HCT116 (cell line): ENCODE results near the gene LYRM4. TPM values are rescaled to one million over a fixed set of nuclear protein-coding genes. Genes with fewer than 3 reads are reported as not detected.

ENCODE experiments used
- ATAC-seq: fragments of 200-7000 bp; cut with Tn5 transposase; 2 replicates; pipeline ENCODE4 v1.9.1; 2020; ENCODE audit warnings: mild to moderate bottlenecking, moderate library complexity
- BruUV-seq: library from RNA; stranded (reverse); fragments of 400-500 nt; replicated peaks from 2 replicates; lab custom pipeline; 2021; lab: Mats Ljungman, UMichigan
- CTCF ChIA-PET: fragments of 300-600 bp; sonication (Branson Sonifier 250); formaldehyde crosslinking; loops from one replicate; lab custom pipeline; 2021; ENCODE audit warnings: antibody characterized with exemption; lab: Charles Lee
- POLR2A ChIA-PET: fragments of 300-600, 350-600 bp; sonication (Branson Sonifier 250); formaldehyde crosslinking; loops from one replicate; lab custom pipeline; 2021; ENCODE audit warnings: antibody characterized with exemption; lab: Charles Lee
- RAD21 ChIA-PET, 2 experiments: fragments of 300-600 bp; sonication (Branson Sonifier 250); formaldehyde crosslinking; loops; one replicate each; lab custom pipeline; 2023; ENCODE audit warnings: low total read pairs in 2 of 2; ENCODE audit not compliant: uncharacterized antibody in 2 of 2, unreplicated experiment in 2 of 2, low non-redundant PET in 1 of 2; lab: Charles Lee
- DNase-seq: peaks from one replicate; pipeline ENCODE4 v3.0.0-alpha.2; 2010; ENCODE audit warnings: low read depth, low spot score
- H2AFZ ChIP-seq: fragments of 200-600 bp; shearing (Covaris generic), sonication (generic); 2 replicates; pipeline ENCODE4 v1.6.1; 2017; ENCODE audit warnings: low read depth, mixed run types, mixed read lengths, antibody characterized with exemption, low read length; ENCODE audit not compliant: poor library complexity, severe bottlenecking
- H3K27ac ChIP-seq: 2 replicates; pipeline ENCODE4 v1.5.1; 2012; ENCODE audit warnings: low read depth, low read length
- H3K27me3 ChIP-seq: fragments of 200-600 bp; sonication (generic); 2 replicates; pipeline ENCODE4 v1.6.1; 2016; ENCODE audit warnings: mixed run types, low read length, mixed read lengths; ENCODE audit not compliant: insufficient read depth
- H3K36me3 ChIP-seq, 2 experiments: fragments of 200-500 bp in 1 of 2; fragments of 200-600 bp in 1 of 2; sonication (Bioruptor generic) in 1 of 2; sonication (generic) in 1 of 2; 2 replicates each; pipeline versions ENCODE4 v1.5.1 to v1.6.1; 2014 to 2016; ENCODE audit warnings: low read length in 2 of 2, inconsistent platforms in 1 of 2, mixed read lengths in 1 of 2, mixed run types in 1 of 2; ENCODE audit not compliant: insufficient read depth in 2 of 2, control insufficient read depth in 1 of 2
- H3K4me1 ChIP-seq, 2 experiments: fragments of 200-600 bp in 1 of 2; sonication (generic) in 1 of 2; 2 replicates each; pipeline versions ENCODE4 v1.5.1 to v1.6.1; 2012 to 2017; ENCODE audit warnings: low read length in 2 of 2, inconsistent platforms in 1 of 2, mild to moderate bottlenecking in 1 of 2, mixed read lengths in 1 of 2, mixed run types in 1 of 2, moderate library complexity in 1 of 2; ENCODE audit not compliant: insufficient read depth in 2 of 2, control insufficient read depth in 1 of 2
- H3K4me2 ChIP-seq: fragments of 200-600 bp; sonication (generic); 2 replicates; pipeline ENCODE4 v1.6.1; 2017; ENCODE audit warnings: mixed run types, low read length, mixed read lengths
- H3K4me3 ChIP-seq, 2 experiments: fragments of 200-600 bp in 1 of 2; sonication (generic) in 1 of 2; replicated peaks in 1 of 2; 2 replicates each; pipeline ENCODE4 v1.5.1; 2011 to 2016; ENCODE audit warnings: low read length in 2 of 2, control low read depth in 1 of 2, low read depth in 1 of 2, mild to moderate bottlenecking in 1 of 2, mixed read lengths in 1 of 2, mixed run types in 1 of 2
- H3K79me2 ChIP-seq: fragments of 200-600 bp; sonication (generic); 2 replicates; pipeline ENCODE4 v1.6.1; 2017; ENCODE audit warnings: mild to moderate bottlenecking, mixed run types, low read length, moderate library complexity, mixed read lengths; ENCODE audit not compliant: insufficient read depth
- H3K9ac ChIP-seq: fragments of 200-600 bp; sonication (generic); 2 replicates; pipeline ENCODE4 v1.6.1; 2016; ENCODE audit warnings: low read length, mixed read lengths
- H3K9me2 ChIP-seq: fragments of 200-600 bp; sonication (generic), shearing (Covaris generic); 2 replicates; pipeline ENCODE4 v1.6.1; 2017; ENCODE audit warnings: mixed run types, mild to moderate bottlenecking, moderate library complexity; ENCODE audit not compliant: insufficient read depth
- H3K9me3 ChIP-seq, 2 experiments: fragments of 200-500 bp in 1 of 2; fragments of 200-600 bp in 1 of 2; sonication (Bioruptor generic) in 1 of 2; sonication (generic) in 1 of 2; 2 replicates each; pipeline ENCODE4 v1.6.1; 2014 to 2017; ENCODE audit warnings: low read length in 2 of 2, mixed read lengths in 2 of 2, inconsistent platforms in 1 of 2, low read depth in 1 of 2, mild to moderate bottlenecking in 1 of 2, mixed run types in 1 of 2, moderate library complexity in 1 of 2; ENCODE audit not compliant: control insufficient read depth in 1 of 2, insufficient read depth in 1 of 2
- H4K20me1 ChIP-seq: fragments of 200-600 bp; sonication (generic), shearing (Covaris generic); 2 replicates; pipeline ENCODE4 v1.6.1; 2017; ENCODE audit warnings: mixed run types, mild to moderate bottlenecking, moderate library complexity; ENCODE audit not compliant: insufficient read depth
- CBX3 ChIP-seq: IDR thresholded peaks from 2 replicates; pipeline ENCODE4 v1.6.1; 2012; ENCODE audit warnings: low read depth
- EGR1 ChIP-seq: IDR thresholded peaks from 2 replicates; pipeline ENCODE4 v1.6.1; 2012; ENCODE audit warnings: low read depth
- ELF1 ChIP-seq: IDR thresholded peaks from 2 replicates; pipeline ENCODE4 v1.6.1; 2012; ENCODE audit warnings: low read depth, borderline replicate concordance
- EZH2 ChIP-seq: fragments of 200-600 bp; sonication (generic); IDR thresholded peaks from 2 replicates; pipeline ENCODE4 v1.6.1; 2017; ENCODE audit warnings: antibody characterized with exemption, mixed run types
- FOSL1 ChIP-seq: IDR thresholded peaks from 2 replicates; pipeline ENCODE4 v1.6.1; 2012; ENCODE audit warnings: low read depth
- JUND ChIP-seq: IDR thresholded peaks from 2 replicates; pipeline ENCODE4 v1.6.1; 2012
- POLR2A ChIP-seq: IDR thresholded peaks from 2 replicates; pipeline ENCODE4 v1.7.0; 2011; ENCODE audit warnings: borderline replicate concordance; ENCODE audit not compliant: insufficient read depth, insufficient read length; ENCODE audit errors: extremely low read depth
- RAD21 ChIP-seq: IDR thresholded peaks from 2 replicates; pipeline ENCODE4 v1.6.1; 2012; ENCODE audit warnings: low read depth, mild to moderate bottlenecking
- SIN3A ChIP-seq: IDR thresholded peaks from 2 replicates; pipeline ENCODE4 v1.6.1; 2012; ENCODE audit warnings: low read depth
- TCF7L2 ChIP-seq: IDR thresholded peaks from 2 replicates; pipeline ENCODE4 v1.7.0; 2011; ENCODE audit warnings: borderline replicate concordance, inconsistent platforms; ENCODE audit not compliant: insufficient read depth, insufficient read length; ENCODE audit errors: extremely low read depth
- YY1 ChIP-seq: IDR thresholded peaks from 2 replicates; pipeline ENCODE4 v1.6.1; 2011; ENCODE audit warnings: low read length, low read depth, moderate library complexity, mild to moderate bottlenecking; ENCODE audit not compliant: insufficient replicate concordance; ENCODE audit errors: extremely low read depth
- intact Hi-C: fragments of 100-400 bp; cut with micrococcal nuclease; formaldehyde crosslinking; loops from 2 replicates; pipeline ENCODE4 v1.10.0; 2022
- total RNA-seq: library from RNA; stranded (reverse); gene quantifications from one replicate; pipeline ENCODE4 v1.2.1, GENCODE V29; 2021; ENCODE audit not compliant: unreplicated experiment
- TF ChIP-seq, protein P1 (sequence below): IDR thresholded peaks from 2 replicates; pipeline ENCODE4 v1.6.1; 2012
- TF ChIP-seq, protein P2 (sequence below): IDR thresholded peaks from 2 replicates; pipeline ENCODE4 v1.6.1; 2012; ENCODE audit warnings: low read depth
- TF ChIP-seq, protein P3 (sequence below): IDR thresholded peaks from 2 replicates; pipeline ENCODE4 v1.6.1; 2011; ENCODE audit warnings: mild to moderate bottlenecking, low read length, moderate library complexity; ENCODE audit not compliant: insufficient replicate concordance; ENCODE audit errors: extremely low read depth

LYRM4 gene
- total RNA-seq, 1 experiment from 2014 or later, result 30.1 TPM

DNA sequence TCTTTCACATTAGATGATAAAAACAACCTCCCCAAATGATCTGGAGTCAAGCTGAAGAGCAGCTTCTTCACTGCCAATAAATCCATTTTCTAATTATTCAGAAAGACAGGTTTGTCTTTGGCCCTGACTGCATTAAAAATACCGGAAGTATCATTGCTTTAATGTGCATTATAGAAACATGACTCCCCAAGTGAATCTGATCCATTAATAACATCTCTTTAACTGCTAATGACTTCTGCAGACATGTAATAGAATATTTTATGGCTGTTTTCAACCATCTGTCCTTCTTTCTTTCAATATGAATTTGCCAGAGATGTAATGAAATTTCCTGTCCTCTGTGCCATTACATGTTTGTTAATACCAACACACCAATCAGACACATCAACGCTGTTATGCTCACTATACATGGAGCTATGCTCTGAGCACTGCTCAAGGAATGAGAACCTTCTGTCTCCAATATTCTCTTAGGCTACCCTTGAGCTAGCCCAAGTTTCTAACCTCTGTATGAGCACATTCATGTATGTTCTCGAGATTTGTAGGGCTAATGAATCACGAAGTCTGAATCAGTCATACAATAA lies 87.8 kb downstream of the LYRM4 start:
- Histone ChIP-seq H4K20me1 (no peaks in the 10 kb centered on the region), H2AFZ (no peak overlapping the region), H3K27ac (no peak overlapping the region), H3K9me2 (no peaks in the 10 kb centered on the region), H3K4me1 (no peaks in the 10 kb centered on the region), H3K27me3 (no peaks in the 10 kb centered on the region), H3K9me3 (no peaks in the 10 kb centered on the region), H3K36me3 (no peaks in the 10 kb centered on the region), H3K9ac (no peak overlapping the region), H3K4me2 (no peak overlapping the region), H3K4me3 (no peak overlapping the region), H3K79me2 (0 out of 2 replicates have a peak, but pooled peaks cover 4% of the 10 kb centered on the region)
- ChIA-PET RAD21 (no interaction called here), CTCF (no interaction called here), POLR2A (no interaction called here)
- no peak for ATAC-seq
- TF ChIP-seq JUND, result no peak
- no peak for TF ChIP-seq SIN3A
- TF ChIP-seq, protein P1, sequence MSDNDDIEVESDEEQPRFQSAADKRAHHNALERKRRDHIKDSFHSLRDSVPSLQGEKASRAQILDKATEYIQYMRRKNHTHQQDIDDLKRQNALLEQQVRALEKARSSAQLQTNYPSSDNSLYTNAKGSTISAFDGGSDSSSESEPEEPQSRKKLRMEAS, result no peak
- TF ChIP-seq EZH2, result no peak
- TF ChIP-seq TCF7L2, result no peak
- TF ChIP-seq FOSL1, result no peak
- TF ChIP-seq YY1, result no peak
- TF ChIP-seq, protein P2, sequence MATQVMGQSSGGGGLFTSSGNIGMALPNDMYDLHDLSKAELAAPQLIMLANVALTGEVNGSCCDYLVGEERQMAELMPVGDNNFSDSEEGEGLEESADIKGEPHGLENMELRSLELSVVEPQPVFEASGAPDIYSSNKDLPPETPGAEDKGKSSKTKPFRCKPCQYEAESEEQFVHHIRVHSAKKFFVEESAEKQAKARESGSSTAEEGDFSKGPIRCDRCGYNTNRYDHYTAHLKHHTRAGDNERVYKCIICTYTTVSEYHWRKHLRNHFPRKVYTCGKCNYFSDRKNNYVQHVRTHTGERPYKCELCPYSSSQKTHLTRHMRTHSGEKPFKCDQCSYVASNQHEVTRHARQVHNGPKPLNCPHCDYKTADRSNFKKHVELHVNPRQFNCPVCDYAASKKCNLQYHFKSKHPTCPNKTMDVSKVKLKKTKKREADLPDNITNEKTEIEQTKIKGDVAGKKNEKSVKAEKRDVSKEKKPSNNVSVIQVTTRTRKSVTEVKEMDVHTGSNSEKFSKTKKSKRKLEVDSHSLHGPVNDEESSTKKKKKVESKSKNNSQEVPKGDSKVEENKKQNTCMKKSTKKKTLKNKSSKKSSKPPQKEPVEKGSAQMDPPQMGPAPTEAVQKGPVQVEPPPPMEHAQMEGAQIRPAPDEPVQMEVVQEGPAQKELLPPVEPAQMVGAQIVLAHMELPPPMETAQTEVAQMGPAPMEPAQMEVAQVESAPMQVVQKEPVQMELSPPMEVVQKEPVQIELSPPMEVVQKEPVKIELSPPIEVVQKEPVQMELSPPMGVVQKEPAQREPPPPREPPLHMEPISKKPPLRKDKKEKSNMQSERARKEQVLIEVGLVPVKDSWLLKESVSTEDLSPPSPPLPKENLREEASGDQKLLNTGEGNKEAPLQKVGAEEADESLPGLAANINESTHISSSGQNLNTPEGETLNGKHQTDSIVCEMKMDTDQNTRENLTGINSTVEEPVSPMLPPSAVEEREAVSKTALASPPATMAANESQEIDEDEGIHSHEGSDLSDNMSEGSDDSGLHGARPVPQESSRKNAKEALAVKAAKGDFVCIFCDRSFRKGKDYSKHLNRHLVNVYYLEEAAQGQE, result no peak
- TF ChIP-seq, protein P3, sequence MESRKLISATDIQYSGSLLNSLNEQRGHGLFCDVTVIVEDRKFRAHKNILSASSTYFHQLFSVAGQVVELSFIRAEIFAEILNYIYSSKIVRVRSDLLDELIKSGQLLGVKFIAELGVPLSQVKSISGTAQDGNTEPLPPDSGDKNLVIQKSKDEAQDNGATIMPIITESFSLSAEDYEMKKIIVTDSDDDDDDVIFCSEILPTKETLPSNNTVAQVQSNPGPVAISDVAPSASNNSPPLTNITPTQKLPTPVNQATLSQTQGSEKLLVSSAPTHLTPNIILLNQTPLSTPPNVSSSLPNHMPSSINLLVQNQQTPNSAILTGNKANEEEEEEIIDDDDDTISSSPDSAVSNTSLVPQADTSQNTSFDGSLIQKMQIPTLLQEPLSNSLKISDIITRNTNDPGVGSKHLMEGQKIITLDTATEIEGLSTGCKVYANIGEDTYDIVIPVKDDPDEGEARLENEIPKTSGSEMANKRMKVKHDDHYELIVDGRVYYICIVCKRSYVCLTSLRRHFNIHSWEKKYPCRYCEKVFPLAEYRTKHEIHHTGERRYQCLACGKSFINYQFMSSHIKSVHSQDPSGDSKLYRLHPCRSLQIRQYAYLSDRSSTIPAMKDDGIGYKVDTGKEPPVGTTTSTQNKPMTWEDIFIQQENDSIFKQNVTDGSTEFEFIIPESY, result no peak
- no peak for TF ChIP-seq POLR2A
- no peak for TF ChIP-seq RAD21
- TF ChIP-seq CBX3, result no peak
- no peak for TF ChIP-seq EGR1
- TF ChIP-seq ELF1, result no peak
- no peak for DNase-seq
- no TSS peak for BruUV-seq
- intact Hi-C loops, result no loop called here
